Measurements from ENCODE around the gene ADO.

ADO gene

GRCh38 chr10:62761115-62761514 is 43.4 kb upstream of the ADO start:
- no peak overlapping the region for H3K27ac Mint-ChIP-seq
- H3K4me3 Mint-ChIP-seq, result no peak overlapping the region
- no peak for TF ChIP-seq CTCF (IDR thresholded peaks at IDR 0.05)
- peaks cover 3% of the 10 kb centered on the region for H3K27me3 Mint-ChIP-seq (ENCODE audit: low read depth, poor library complexity)
- peaks cover 26% of the 10 kb centered on the region for H3K4me1 Mint-ChIP-seq
- H3K9me3 Mint-ChIP-seq, result no peaks in the 10 kb centered on the region
- DNase-seq, result no peak
- H3K36me3 Mint-ChIP-seq (ENCODE audit: low read depth), result no peaks in the 10 kb centered on the region

- no peak overlapping the region for H3K4me3 Mint-ChIP-seq
- TF ChIP-seq CTCF (IDR thresholded peaks at IDR 0.05), result no peak
- no peaks in the 10 kb centered on the region for H3K36me3 Mint-ChIP-seq (ENCODE audit: low read depth)
- peaks cover 34% of the 10 kb centered on the region for H3K4me1 Mint-ChIP-seq
- H3K27me3 Mint-ChIP-seq (ENCODE audit: low read depth, poor library complexity), result peaks cover 3% of the 10 kb centered on the region
- no peak for DNase-seq
- H3K9me3 Mint-ChIP-seq, result no peaks in the 10 kb centered on the region
- no peak overlapping the region for H3K27ac Mint-ChIP-seq
Observed at GRCh38 chr10:62763155-62763554, 41.4 kb upstream of the ADO start.

GRCh38 chr10:62764011-62764410 is 40.5 kb upstream of the ADO start:
- H3K27ac Mint-ChIP-seq, result no peak overlapping the region
- peaks cover 38% of the 10 kb centered on the region for H3K4me1 Mint-ChIP-seq
- no peak overlapping the region for H3K4me3 Mint-ChIP-seq
- DNase-seq, result no peak
- no peak for TF ChIP-seq CTCF (IDR thresholded peaks at IDR 0.05)
- peaks cover 3% of the 10 kb centered on the region for H3K27me3 Mint-ChIP-seq (ENCODE audit: low read depth, poor library complexity)
- no peaks in the 10 kb centered on the region for H3K36me3 Mint-ChIP-seq (ENCODE audit: low read depth)
- H3K9me3 Mint-ChIP-seq, result no peaks in the 10 kb centered on the region

- H3K27me3 Mint-ChIP-seq (ENCODE audit: low read depth, poor library complexity), result no peaks in the 10 kb centered on the region
- H3K4me1 Mint-ChIP-seq, result peaks cover 27% of the 10 kb centered on the region
- H3K9me3 Mint-ChIP-seq, result no peaks in the 10 kb centered on the region
- H3K36me3 Mint-ChIP-seq (ENCODE audit: low read depth), result no peaks in the 10 kb centered on the region
- no peak for TF ChIP-seq CTCF (IDR thresholded peaks at IDR 0.05)
- H3K4me3 Mint-ChIP-seq, result no peak overlapping the region
- no peak for DNase-seq
- no peak overlapping the region for H3K27ac Mint-ChIP-seq
Observed at GRCh38 chr10:62765726-62766125, 38.8 kb upstream of the ADO start.

GRCh38 chr10:62766386-62766785 is 38.1 kb upstream of the ADO start:
- TF ChIP-seq CTCF (IDR thresholded peaks at IDR 0.05), result no peak
- H3K4me1 Mint-ChIP-seq, result peaks cover 21% of the 10 kb centered on the region
- H3K27me3 Mint-ChIP-seq (ENCODE audit: low read depth, poor library complexity), result no peaks in the 10 kb centered on the region
- no peaks in the 10 kb centered on the region for H3K36me3 Mint-ChIP-seq (ENCODE audit: low read depth)
- H3K4me3 Mint-ChIP-seq, result no peak overlapping the region
- H3K27ac Mint-ChIP-seq, result no peak overlapping the region
- DNase-seq, result no peak
- no peaks in the 10 kb centered on the region for H3K9me3 Mint-ChIP-seq

GRCh38 chr10:62769574-62770242 is 34.8 kb upstream of the ADO start:
- Mint-ChIP-seq H3K27me3 (ENCODE audit: low read depth, poor library complexity) (no peaks in the 10 kb centered on the region), H3K4me1 (peaks cover 21% of the 10 kb centered on the region), H3K36me3 (ENCODE audit: low read depth) (no peaks in the 10 kb centered on the region), H3K9me3 (no peaks in the 10 kb centered on the region), H3K27ac (no peak overlapping the region), H3K4me3 (no peak overlapping the region)
- DNase-seq, result no peak
- TF ChIP-seq CTCF (IDR thresholded peaks at IDR 0.05), result no peak

Data from nephron progenitor cell (in vitro differentiated cells).